Stimulated activated CD4-positive, alpha-beta T cell treated with anti-CD3 and anti-CD28 coated beads, Interleukin-12 subunit alpha, Interleukin-12 subunit beta, amount 100 ng/mL, for 48 hours (primary cell): ENCODE results near the gene ZNF816.
"Not testable (repeated sequence)": the region's sequence is repeated elsewhere in the genome, so short reads cannot be mapped to it uniquely, and the experiment has no call there.

Experiments used
- DNase-seq, 3 donors: peaks; one replicate each; pipeline ENCODE4 v3.0.0-alpha.2; 2020; ENCODE audit warnings: low read depth in 2 of 3, low spot score in 1 of 3

ZNF816 gene

GRCh38 chr19:52936151-52936953, 26.3 kb downstream of the ZNF816 start:
- DNase-seq: no peak

- no peak for DNase-seq
Observed at GRCh38 chr19:52935434-52935833, 27.2 kb downstream of the ZNF816 start.

- DNase-seq: not testable (repeated sequence)
Observed at GRCh38 chr19:52924641-52925040, 38.0 kb downstream of the ZNF816 start.

GRCh38 chr19:52923778-52924593, 38.7 kb downstream of the ZNF816 start:
- no peak for DNase-seq

GRCh38 chr19:52922841-52923777, 39.6 kb downstream of the ZNF816 start, which contains the start of gene ZNF888:
Gene ZNF888, minus strand, starts transcription at chr19:52923428. Its CDS starts 5,555 bp downstream, at chr19:52917873.
- DNase-seq: peak; percentile 65 to 78 (median 75)

- DNase-seq: no peak
Observed at GRCh38 chr19:52917531-52917930, 45.1 kb downstream of the ZNF816 start.

- no peak for DNase-seq
Observed at GRCh38 chr19:52910648-52911047, 52.0 kb downstream of the ZNF816 start.

- DNase-seq: not testable (repeated sequence)
Observed at GRCh38 chr19:52904052-52904780, 58.5 kb downstream of the ZNF816 start.

GRCh38 chr19:52901842-52902241, 60.8 kb downstream of the ZNF816 start:
- DNase-seq: no peak
